Hematopoietic multipotent progenitor cell treated with erythropoietin and hydrocortisone succinate and interleukin-3 and kit ligand, for 15 days (in vitro differentiated cells): ENCODE measurements around the gene BICC1.
A peak's percentile ranks its signal among the peaks of the same experiment; 100 is the strongest.

Source experiments
- DNase-seq: peaks from one replicate; pipeline ENCODE4 v3.0.0-alpha.2; 2015; ENCODE audit warnings: low spot score

The BICC1 gene

GRCh38 chr10:58516119-58516518 is 3.4 kb downstream of the BICC1 start:
- DNase-seq: no peak

- no peak for DNase-seq
Observed at GRCh38 chr10:58516671-58517070, 4.0 kb downstream of the BICC1 start.

DNA sequence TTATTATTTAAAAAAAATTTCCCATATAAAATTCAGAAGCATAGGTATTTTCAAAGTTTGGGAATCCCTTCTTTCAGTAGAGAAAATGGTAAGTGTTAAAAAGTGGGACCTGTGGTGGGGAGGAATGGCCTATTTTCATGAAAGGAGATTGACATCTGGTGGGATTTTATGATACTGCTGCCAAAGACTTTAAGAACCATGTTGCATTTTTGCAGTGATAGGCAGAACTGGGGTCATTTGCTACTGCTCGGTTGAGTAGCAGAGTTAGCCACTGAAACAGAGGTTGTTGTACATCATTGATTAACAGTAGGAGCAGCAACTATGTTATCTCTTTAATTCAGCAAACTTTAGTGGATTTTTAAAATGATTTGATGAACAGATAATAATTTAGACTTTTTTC is 4.4 kb downstream of the BICC1 start:
- no peak for DNase-seq

GRCh38 chr10:58517491-58518355 is 5.1 kb downstream of the BICC1 start:
- no peak for DNase-seq

DNA sequence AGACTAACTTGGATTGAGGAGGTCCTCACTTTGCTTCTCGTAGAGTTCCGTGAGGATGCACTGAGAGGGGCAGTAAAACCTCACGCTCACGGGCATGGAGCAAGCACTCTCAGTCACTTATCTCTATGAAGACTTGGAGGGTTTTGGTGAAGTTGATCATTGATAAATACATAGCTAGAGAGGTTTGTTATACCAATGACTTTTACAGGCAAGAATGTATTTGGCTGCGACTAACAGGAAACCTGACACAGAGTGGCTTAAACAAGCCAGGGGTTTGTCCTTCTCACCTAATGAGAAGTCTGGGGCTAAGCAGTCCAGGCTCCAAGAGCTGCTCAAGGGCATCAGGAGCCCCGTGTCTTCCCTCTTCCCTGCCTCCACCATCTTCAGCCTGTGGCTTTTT is 6.1 kb downstream of the BICC1 start:
- DNase-seq: no peak

DNA sequence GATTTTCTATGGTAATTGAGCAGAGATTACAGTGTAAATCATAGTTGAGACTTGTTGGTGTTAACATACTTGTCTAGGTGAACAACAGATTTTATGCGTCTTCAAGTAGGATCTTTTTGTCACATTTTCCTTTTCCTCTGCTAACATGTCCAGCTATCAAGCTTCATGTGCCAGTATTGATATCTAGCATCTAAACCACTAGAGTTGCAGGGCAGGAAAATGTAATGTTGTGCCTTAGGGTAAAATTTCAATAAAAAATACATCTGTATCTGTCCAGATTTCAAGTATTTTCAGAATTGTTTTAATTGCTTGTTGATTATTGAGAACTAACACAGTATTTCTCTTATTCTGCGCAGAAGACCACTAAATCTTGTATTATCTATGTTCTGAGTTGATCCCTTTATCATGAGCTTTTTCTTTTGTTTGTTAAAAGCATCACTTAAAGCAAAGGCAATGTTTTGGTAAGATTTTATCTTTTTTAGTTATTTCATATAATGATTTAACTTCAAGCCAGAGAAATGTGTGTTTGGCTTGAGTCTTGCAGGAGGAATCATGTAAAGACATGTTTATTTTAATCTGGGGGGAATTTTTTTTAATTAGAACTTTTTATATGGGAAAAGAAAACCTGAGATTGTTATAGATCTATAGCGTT is 16.5 kb downstream of the BICC1 start:
- DNase-seq: no peak

GRCh38 chr10:58531084-58531695 is 18.5 kb downstream of the BICC1 start:
- peak; percentile 9 for DNase-seq

GRCh38 chr10:58535311-58535710 is 22.6 kb downstream of the BICC1 start:
- DNase-seq: no peak

DNA sequence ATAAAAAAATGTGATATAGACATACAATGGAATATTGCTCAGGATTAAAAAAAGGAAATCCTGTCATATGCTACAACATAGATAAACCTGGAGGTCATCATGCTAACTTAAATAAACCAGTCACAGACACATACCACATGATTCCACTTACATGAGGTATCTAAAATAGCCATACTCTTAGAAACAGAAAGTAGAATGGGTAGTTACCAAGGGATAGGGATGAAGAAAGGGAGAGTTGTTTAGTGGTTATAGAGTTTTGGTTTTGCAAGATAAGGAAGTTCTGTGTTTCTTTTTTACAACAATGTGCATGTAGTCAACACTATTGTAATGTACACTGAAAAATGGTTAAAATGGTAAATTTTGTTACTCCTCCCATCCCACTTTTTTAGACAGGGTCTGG is 30.5 kb downstream of the BICC1 start:
- DNase-seq: no peak

DNA sequence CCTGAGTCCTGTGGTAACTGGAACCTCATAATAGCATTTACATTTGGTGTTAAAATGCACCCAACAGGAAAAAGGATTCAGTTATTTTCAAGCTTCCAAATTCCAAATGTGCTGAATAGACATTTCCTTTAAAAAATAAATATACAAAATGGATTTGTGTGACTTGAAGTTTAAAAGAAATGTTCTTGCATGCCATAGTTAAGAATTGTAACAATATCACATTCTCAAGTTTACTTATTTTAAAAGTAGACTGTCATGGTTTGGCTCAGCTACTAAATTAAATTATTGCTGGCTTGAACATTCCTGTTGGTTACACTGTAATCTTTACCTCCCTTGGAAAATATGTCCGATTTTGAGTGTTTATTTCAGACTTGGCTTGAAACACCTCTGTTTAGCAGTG is 31.5 kb downstream of the BICC1 start:
- no peak for DNase-seq

GRCh38 chr10:58545427-58545826 is 32.8 kb downstream of the BICC1 start:
- DNase-seq: no peak

DNA sequence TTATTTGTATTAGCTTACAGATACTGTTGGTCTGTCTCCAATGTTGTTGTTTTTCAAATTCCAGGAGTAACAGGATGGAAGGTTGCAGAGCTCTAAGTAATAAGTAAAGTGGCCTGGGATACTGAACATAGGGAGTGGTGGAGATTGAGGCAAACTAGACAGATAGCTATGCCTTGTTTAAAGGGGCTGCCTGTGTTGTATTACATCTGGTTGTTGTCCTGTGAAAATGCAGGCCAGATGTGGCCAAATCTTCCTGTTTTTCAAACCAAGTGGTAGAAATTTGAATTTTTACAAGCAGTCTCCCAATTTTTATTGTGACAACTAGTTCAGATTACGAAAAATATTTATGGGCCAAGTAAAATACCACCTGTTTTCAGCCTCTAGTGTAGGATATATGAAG is 33.5 kb downstream of the BICC1 start:
- no peak for DNase-seq

DNA sequence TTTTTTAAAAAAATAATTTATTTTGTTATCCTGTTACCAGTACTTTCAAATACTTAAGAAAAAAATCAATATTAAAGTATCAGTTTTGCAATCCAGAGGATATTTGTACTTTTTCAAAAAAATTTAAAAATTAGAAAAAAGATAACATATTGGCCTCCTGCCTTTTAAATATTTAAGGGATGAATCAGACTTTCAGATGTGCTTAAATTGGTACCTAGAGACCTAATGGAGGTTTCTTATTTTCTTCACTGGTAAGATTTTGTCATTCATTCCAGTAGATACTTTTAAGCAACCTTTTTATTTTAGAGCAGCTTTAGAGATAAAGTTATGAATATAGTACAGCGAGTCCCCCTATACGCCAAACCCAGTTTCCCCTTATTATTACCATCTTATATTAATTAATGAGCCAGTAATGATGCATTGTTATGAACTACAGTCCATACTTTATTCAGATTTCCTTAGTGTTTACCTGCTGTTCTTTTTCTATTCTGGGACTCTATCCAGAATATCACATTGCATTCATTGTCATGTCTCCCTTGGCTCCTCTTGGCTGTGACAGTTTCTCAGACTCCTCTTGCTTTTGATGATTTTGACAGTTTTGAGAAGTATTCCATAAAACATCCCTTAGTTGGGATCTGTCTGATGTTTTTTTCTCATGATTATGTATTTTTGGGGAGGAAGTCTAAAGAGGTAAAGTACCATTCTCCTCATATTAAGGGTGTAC is 34.2 kb downstream of the BICC1 start:
- no peak for DNase-seq

GRCh38 chr10:58547963-58548362 is 35.3 kb downstream of the BICC1 start:
- DNase-seq: no peak

DNA sequence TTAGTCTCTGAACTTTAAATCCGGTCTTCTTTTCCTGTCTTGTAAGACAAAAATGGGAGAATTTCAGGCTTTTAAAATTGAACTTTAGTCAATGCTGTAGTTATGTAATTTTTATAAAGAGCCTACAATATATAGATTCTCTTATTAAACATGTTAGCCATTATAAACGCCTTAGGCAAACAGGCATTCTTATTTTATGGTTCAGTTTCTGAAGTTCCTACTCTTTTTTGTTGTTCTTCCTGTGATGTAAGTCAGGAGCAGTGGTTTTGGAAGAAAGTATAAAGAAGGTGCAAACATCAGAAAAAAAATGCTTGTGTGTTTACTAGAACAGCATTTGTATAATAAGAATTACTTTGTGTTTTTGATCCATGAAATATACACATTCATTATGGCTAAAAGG is 41.6 kb downstream of the BICC1 start:
- DNase-seq: no peak

- no peak for DNase-seq
Observed at GRCh38 chr10:58555170-58555929, 42.7 kb downstream of the BICC1 start.

DNA sequence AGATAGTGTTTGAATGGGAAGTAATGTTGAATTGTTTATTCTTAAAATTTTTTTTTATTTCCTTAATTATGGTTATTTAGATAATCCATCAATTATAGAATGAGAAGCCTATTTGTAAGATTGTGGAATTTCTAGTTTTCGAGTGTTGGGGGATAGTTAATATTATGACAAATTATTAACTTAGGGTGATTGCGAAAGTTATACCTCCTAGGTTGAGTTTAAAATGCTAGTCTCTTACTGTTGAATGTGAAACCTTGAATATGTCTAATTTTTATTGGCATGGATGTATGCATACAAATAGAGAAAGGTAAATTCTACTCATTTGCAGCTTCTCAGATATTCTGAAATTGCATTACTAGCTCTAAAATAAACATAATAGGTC is 43.2 kb downstream of the BICC1 start:
- DNase-seq: no peak

DNA sequence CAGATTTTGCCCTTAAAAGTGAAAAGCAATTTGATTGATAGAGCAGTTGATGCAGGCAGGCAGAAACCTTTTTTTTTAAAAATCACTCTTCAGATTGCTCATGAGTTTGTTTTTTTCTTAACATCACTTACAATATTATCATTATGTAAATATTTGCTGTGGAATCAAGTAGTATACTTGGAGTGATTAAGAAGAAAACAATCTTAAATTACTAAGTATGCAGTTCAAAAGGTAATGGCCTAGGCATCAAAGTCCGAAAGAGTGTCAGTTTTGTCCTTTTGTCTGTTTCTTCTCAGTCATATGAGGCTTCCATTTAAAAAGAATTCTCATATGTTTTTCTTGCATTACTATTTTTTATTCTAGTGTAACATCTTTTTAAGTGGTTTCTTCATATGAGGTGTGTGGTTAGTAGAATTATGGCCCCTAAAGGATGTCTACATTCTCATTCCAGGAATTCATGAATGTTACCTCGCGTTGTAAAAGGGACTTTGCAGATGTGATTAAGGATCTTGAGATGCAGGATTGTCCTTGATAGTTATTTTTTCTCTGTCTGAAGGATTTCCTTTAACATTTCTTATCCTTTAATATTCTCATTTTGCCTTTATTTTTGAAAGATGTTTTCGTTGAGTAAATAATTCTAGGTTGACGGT is 44.0 kb downstream of the BICC1 start:
- DNase-seq: no peak

GRCh38 chr10:58557714-58558113 is 45.0 kb downstream of the BICC1 start:
- DNase-seq: no peak

DNA sequence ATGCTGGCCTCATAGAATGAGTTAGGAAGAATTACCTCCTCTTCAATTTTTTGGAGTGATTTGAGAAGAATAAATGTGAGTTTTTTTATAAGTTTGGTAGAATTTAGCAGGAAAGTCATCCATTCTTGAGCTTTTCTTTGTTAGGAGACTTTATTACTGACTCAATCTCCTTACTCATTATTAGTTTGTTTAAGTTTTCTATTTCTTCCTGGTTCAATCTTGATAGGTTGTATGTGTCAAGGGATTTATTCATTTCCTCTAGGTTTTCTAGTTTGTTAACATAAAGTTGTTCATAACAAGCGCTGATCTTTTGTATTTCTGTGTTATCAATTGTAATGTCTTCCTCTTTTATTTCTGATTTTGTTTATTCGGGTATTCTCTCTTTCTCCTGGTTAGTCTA is 47.4 kb downstream of the BICC1 start:
- no peak for DNase-seq

- DNase-seq: no peak
Observed at GRCh38 chr10:58565271-58565670, 52.6 kb downstream of the BICC1 start.
